ENCODE measurements around the gene ZKSCAN5.

The ZKSCAN5 gene

GRCh38 chr7:99504603-99505323 is at the start of gene ZKSCAN5:
Gene ZKSCAN5 (plus strand): TSS chr7:99504662. CDS start chr7:99506045, 1,383 bp downstream.
- DNase-seq (ENCODE audit: low read depth) = peak; percentile 97

- DNase-seq (ENCODE audit: low read depth) = no peak
These were observed 48.6 kb upstream of the ZKSCAN5 start for GRCh38 chr7:99455874-99456273.

DNA sequence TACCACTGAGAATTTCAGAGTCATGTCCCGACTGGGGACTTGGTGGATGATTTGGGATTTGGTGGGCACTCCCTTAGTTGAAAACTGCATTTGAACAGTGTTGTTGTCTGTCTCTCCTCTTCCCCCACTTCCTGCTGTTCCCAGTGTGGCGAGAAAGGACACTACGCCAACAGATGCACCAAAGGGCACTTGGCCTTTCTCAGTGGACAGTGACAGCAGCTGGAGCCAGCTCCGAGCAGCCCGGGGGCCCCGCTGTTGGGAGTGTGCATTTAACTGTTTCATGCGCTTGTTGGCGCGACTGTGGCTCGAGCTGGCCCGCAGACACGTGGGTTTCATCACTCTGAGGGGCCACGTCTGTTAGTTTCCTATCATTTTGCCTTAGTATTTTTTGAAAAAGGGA is 48.2 kb upstream of the ZKSCAN5 start:
- no peak for DNase-seq (ENCODE audit: low read depth)

DNA sequence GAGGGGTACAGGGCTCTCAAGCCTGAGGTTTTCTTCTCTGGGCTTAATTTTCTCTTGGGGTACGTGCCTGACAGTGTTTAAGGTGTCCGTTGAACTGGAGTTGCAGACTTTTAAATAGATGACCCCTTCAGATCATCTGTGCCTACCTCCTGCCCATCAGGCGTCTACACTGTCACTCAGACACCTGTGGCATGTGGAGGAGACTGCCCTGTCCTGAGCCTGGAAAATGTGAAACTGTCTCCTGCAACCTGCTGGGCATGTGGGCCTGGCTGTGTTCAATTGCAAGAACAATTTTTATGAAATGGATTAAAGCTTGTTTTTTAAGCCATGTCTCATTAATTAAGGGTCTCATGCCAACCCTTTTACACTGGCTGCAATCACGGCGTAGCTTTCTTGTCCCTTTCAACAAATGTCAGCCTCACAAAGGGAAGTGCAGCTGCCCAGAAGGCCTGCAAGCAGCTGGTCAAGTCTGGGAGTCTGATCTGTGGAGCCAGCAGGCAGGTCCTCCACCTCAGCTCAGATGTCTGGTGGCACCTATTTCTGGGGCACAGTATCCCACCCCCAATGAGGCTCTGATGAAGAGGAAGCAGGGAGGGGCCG is 47.3 kb upstream of the ZKSCAN5 start:
- DNase-seq (ENCODE audit: low read depth) = no peak

- DNase-seq (ENCODE audit: low read depth) = no peak
These were observed 46.6 kb upstream of the ZKSCAN5 start for GRCh38 chr7:99457650-99458493.

DNA sequence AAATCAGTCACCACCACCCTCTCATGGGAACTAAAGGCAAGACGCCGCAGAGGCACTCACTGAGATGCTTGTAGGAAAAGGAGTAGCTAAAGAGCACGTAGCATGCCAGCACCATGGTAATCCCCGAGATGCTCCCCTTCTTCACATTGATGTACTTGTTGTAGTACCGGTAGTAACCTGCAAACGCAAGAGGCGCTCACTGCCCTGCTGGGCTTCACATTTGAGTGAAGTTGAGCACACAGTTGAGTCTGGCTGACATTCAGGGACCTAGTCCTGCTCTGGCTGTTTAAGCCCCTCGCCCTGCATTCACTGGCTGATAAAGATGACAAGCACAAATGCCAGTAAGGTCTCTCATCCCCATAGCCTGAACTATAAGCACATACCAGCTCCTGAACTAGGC is 45.4 kb upstream of the ZKSCAN5 start:
- peak; percentile 21 for DNase-seq (ENCODE audit: low read depth)

DNA sequence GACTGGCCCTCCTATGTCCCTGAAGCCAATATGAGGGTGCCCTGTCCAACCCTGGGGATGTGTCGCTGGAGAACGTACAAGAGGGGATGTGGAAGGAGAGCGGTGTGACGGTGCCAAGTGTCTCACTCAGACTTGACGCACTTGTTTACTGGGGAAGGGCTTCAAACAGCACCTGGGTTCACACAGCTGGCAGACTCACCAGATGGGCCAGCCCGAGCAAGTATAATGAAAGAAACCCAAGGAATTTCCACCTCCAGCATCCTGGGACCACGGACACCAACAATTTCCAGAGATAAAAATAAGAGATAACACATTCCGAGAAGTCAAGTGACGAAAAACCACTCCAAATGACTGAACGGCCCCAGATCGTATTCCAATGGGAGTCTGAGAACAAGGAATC is 43.8 kb upstream of the ZKSCAN5 start:
- DNase-seq (ENCODE audit: low read depth) = no peak

- no peak for DNase-seq (ENCODE audit: low read depth)
These were observed 43.2 kb upstream of the ZKSCAN5 start for GRCh38 chr7:99461221-99461620.

- no peak for DNase-seq (ENCODE audit: low read depth)
These were observed 39.1 kb upstream of the ZKSCAN5 start for GRCh38 chr7:99465421-99465768.

DNA sequence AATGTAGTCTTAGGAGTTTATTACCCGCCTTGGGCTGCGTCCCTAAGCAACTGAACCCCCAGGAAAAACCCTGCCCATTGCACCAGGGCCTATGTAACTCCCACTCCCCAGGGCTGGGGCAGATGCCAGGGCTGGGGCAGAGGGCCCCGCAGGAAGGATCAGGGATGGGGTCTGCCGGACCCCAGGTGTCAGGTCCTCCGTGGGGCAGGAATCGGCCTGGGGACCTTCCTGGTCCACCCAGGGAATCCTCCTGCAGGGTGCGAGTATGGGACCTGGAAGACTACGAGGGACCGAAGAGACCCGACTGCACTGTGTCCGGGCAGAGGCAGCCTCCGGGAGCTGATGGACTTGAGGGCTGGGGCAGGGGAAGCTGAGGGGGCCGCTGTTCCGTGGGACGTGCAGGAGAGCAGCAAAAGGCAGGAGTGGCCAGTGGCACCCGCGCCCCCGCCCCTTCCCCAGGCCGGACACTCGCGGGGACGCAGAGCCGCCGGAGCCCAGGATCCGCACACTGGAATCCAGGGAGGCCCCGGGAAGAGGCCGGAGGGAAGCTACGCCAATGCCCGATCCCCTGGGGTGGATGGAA is 36.0 kb upstream of the ZKSCAN5 start:
- no peak for DNase-seq (ENCODE audit: low read depth)

DNA sequence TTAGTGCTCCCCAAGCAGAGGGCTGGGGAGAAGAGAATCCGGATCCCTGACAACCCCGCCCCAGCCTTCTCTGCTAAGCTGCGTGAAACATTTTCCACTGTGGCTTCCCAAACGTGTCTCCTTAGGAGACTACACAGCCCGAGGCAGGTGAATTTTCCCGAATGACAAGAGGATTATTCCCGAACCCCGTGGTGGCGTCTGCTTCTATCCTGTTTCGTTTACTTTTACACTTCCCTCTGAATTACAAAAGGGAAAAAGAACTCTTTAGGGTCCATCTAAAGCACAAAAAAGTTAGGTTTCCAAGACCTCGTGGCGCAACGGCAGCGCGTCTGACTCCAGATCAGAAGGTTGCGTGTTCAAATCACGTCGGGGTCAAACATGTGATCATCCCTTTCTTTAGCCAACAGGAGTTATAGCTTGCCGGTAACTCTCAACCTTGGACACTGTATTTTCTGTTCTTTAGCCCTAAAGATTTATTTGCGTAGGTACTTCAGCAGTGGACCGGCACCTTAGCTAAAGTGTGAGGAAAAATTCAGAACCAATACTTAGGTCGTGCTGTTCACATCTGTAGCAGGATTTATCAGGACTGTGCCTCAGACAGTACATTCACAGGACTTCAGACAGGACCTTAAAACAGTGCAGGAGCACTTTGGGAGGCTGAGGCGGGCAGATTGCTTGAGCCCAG is 34.9 kb upstream of the ZKSCAN5 start:
- DNase-seq (ENCODE audit: low read depth) = no peak

DNA sequence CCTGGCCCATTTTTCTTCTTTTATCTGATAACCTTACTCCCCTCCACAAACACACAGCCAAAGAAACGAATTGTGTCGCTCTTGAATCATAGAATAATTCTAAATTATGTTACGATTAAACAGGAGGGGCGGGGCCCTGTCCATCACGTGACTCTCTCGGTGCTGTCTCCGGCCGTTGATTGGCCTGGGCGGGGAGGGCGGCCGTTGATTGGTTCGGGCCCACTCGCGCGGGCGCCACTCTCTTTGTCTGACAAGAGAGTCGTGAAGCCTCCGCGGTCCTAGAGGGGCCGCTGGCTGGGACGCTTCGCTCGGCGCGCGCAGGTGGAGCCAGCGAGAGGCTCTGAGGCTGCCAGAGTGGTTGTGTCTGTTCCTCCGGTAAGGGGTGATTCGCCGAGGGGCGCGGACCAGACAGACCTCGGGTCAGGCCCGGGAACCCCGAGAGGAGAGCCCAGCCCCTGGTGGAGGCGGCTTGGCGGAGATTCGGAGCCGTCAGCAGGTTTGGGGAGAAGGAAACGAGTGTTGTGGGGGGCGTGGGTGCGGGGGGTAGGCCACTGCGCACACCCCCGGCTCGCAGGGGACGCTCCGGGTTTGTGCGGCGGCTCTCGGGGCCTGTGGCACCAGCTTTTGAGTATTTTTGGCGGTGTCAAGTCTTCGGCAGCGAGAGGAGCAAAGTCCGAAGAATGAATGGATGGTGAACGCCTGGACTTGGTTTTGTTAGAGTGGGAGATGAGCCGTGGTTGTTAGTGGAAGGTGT is 31.7 kb upstream of the ZKSCAN5 start, which contains the start of gene ZNF789:
ZNF789 (plus strand) TSS at position 330 of the 754 bp plus-strand sequence. CDS start 3,567 bp downstream, outside the sequence.
- DNase-seq (ENCODE audit: low read depth) = peak; percentile 95

GRCh38 chr7:99473315-99473596 is 31.2 kb upstream of the ZKSCAN5 start:
- peak; percentile 79 for DNase-seq (ENCODE audit: low read depth)

DNA sequence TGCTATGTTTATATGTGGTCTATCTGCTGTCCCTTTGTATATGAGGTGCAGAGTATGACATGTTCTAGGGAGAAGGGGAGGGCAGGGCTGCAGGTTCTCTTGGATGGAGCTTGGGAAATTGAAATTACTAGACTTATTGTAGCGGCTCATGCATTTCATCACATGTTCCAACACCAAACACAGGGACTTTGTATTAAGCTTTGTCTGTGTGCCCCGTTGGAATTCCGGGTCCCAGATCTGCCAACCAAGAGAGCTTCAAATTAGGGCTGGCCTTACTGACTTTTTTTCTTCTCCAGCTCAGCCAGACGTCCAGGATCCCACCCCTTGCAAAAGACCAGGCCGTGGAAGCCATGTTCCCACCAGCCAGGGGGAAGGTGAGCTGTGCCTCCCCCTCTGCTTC is 28.4 kb upstream of the ZKSCAN5 start:
- DNase-seq (ENCODE audit: low read depth) = no peak

GRCh38 chr7:99478464-99479440 is 25.7 kb upstream of the ZKSCAN5 start:
- no peak for DNase-seq (ENCODE audit: low read depth)

- DNase-seq (ENCODE audit: low read depth) = no peak
These were observed 19.4 kb upstream of the ZKSCAN5 start for GRCh38 chr7:99485094-99485493.

- no peak for DNase-seq (ENCODE audit: low read depth)
These were observed 15.2 kb upstream of the ZKSCAN5 start for GRCh38 chr7:99489235-99489634.

DNA sequence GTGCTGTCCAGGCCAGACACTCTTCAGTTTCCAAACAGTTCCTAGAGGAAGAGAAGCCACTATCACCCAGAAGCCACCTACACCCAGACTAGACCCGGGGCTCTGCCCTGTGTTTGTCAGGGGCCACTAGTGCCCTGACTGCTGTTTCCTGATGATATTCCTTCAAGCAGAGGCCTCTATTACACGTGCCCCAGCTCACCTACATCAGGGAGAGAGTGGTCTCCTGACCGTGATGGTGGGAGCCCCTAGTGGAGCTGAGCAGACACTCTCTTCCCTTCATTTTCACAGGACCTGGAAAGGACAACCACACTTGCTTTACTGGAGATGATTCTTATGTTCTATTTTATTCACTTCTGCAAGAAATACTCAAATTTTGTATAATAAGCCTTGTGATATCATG is 13.6 kb upstream of the ZKSCAN5 start:
- no peak for DNase-seq (ENCODE audit: low read depth)

GRCh38 chr7:99493823-99494222 is 10.6 kb upstream of the ZKSCAN5 start:
- no peak for DNase-seq (ENCODE audit: low read depth)

Data from EH (cell line).